ENCODE data around the gene ANKRD44. TPM values are rescaled to one million over a fixed set of nuclear protein-coding genes. Genes with fewer than 3 reads are reported as not detected.

ANKRD44 gene
- total RNA-seq, 1 donor, result 29.2 TPM

DNA sequence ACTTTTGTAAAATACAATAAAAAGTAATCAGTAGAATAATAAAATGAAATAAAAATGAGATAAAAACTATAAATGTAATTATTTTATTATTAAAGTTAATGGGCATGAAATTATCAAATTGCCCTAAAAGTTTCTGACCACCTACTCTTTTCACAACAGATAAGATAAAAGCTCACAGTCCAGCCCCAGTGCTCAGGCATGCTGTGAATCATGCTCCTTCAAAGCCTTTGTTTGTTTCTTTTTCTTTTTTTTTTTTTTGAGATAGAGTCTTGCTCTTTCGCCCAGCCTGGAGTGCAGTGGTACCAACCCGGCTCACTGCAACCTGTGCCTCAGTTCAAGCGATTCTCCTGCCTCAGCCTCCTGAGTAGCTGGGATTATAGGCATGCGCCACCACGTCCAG is 181.7 kb downstream of the ANKRD44 start:
- TF ChIP-seq, protein P1, sequence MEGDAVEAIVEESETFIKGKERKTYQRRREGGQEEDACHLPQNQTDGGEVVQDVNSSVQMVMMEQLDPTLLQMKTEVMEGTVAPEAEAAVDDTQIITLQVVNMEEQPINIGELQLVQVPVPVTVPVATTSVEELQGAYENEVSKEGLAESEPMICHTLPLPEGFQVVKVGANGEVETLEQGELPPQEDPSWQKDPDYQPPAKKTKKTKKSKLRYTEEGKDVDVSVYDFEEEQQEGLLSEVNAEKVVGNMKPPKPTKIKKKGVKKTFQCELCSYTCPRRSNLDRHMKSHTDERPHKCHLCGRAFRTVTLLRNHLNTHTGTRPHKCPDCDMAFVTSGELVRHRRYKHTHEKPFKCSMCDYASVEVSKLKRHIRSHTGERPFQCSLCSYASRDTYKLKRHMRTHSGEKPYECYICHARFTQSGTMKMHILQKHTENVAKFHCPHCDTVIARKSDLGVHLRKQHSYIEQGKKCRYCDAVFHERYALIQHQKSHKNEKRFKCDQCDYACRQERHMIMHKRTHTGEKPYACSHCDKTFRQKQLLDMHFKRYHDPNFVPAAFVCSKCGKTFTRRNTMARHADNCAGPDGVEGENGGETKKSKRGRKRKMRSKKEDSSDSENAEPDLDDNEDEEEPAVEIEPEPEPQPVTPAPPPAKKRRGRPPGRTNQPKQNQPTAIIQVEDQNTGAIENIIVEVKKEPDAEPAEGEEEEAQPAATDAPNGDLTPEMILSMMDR (IDR thresholded peaks at IDR 0.05; ENCODE audit: insufficient read depth, low read length), result no peak
- DNase-seq (ENCODE audit: low read depth), result peak; percentile 23
- H3K4me3 ChIP-seq (ENCODE audit: low read depth, low read length), result no peak overlapping the region

GRCh38 chr2:197128126-197128525 is 182.5 kb downstream of the ANKRD44 start:
- no peak overlapping the region for H3K4me3 ChIP-seq (ENCODE audit: low read depth, low read length)
- DNase-seq (ENCODE audit: low read depth), result no peak
- TF ChIP-seq, protein P1 (IDR thresholded peaks at IDR 0.05; ENCODE audit: insufficient read depth, low read length), result no peak

- H3K4me3 ChIP-seq (ENCODE audit: low read depth, low read length), result no peak overlapping the region
- DNase-seq (ENCODE audit: low read depth), result no peak
- TF ChIP-seq, protein P1 (IDR thresholded peaks at IDR 0.05; ENCODE audit: insufficient read depth, low read length), result no peak
Measured at GRCh38 chr2:197126630-197127352, 183.8 kb downstream of the ANKRD44 start.

DNA sequence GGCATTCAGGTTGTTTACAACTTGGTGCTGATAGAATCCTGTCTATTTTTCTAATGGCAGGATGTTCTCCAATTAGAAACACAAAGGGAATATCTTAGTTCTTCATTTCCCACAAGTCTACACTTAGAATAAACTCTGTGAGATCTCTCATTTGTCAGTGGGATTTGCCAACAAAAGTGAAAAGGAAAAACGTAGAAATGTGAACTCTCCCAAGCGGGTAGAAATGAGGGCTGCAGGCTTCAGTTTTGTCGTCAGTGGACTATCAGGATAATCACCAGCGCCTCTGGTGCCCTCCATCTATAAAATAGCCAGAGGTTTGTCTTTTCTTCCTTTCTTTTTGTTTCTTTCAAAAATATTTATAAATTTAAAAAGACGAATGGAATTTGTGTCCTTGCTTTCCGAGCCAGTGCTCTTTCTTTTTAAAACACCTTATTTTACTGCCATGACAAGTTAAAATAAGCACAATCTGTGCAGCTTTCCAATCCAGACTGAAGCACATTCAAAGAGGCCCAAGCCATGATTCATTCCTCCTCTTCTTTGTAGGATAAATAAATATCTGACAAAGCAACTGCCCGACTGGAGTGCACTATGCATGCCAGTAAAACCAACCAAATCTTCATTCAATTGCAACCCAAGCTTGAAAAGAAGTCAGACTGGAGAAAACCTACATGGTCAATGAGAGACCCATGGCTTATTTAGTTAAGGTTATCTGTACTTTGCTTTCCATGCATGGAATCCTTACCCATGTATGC is 185.8 kb downstream of the ANKRD44 start:
- H3K4me3 ChIP-seq (ENCODE audit: low read depth, low read length), result no peak overlapping the region
- TF ChIP-seq, protein P1 (IDR thresholded peaks at IDR 0.05; ENCODE audit: insufficient read depth, low read length), result no peak
- peak; percentile 73 for DNase-seq (ENCODE audit: low read depth)

GRCh38 chr2:197122821-197123220 is 187.8 kb downstream of the ANKRD44 start:
- TF ChIP-seq, protein P1 (IDR thresholded peaks at IDR 0.05; ENCODE audit: insufficient read depth, low read length), result no peak
- H3K4me3 ChIP-seq (ENCODE audit: low read depth, low read length), result no peak overlapping the region
- DNase-seq (ENCODE audit: low read depth), result no peak

GRCh38 chr2:197121756-197122385 is 188.7 kb downstream of the ANKRD44 start:
- no peak overlapping the region for H3K4me3 ChIP-seq (ENCODE audit: low read depth, low read length)
- DNase-seq (ENCODE audit: low read depth), result no peak
- TF ChIP-seq, protein P1 (IDR thresholded peaks at IDR 0.05; ENCODE audit: insufficient read depth, low read length), result no peak

Measured in fibroblast of the aortic adventitia (primary cell).